ENCODE measurements around the gene NUP205. TPM values are rescaled to one million over a fixed set of nuclear protein-coding genes. Genes with fewer than 3 reads are reported as not detected.
A peak's percentile ranks its signal among the peaks of the same experiment; 100 is the strongest.
"Not testable (repeated sequence)": the region's sequence is repeated elsewhere in the genome, so short reads cannot be mapped to it uniquely, and the experiment has no call there.

Gene NUP205
- total RNA-seq, 2 experiments from 2014 or later, result 150 to 165 TPM

DNA sequence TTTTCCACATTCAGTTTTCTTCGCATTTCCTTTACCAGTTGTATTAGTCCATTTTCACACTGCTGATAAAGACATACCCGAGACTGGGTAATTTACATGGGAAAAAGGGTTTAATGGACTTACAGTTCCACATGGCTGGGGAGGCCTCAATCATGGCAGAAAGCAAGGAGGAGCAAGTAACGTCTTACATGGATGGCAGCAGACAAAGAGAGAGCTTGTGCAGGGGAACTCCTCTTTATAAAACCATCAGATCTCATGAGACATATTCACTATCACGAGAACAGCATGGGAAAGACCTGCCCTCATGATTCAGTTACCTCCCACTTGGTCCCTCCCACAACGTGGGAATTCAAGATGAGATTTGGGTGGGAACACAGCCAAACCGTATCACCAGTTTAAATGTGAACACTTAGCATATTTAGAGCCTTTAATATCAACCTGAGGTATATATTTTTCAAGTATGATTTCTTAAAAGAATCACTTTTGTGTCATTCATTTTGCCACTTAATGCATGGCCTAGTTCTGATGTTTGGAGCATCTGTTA, 111.2 kb downstream of the NUP205 start:
- POLR2A ChIA-PET, result not testable (repeated sequence)

DNA sequence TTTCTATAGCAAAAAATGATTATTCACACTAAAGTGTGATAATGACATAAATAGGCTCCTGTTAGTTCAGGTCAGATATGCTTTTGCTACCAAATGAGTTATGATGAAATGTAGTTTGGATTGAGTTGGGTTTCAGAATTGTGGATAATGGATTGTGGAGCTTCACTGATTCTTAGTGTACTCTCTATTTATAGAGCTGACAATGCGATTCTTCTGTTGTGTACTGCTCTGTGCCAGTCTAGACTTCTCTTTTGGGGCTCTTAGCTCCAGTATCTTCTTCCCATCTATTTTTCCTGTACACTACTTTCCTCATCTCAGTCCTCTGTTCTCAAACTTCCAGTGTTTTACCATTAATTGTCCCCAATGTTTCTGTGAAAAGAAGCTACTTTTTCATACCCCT, 112.1 kb downstream of the NUP205 start:
- H3K27ac Mint-ChIP-seq, result no peak overlapping the region
- no peak for DNase-seq
- H3K4me3 Mint-ChIP-seq, result no peak overlapping the region
- H3K4me1 Mint-ChIP-seq, result peaks cover 42% of the 10 kb centered on the region
- CTCF ChIA-PET, result interaction anchor here (0.7 kb wide), 1 partner anchor 331 kb away, joined by 3 read pairs; no protein-coding TSS in a partner anchor
- intact Hi-C loops (cut with DNase I, micrococcal nuclease), result loop anchor here in 1 of 2 experiments (2.0 to 5.0 kb wide), 2 partner anchors 41 to 128 kb away; no protein-coding TSS in a partner anchor
- POLR2A ChIA-PET, result no interaction called here
- peaks cover 30% of the 10 kb centered on the region for H3K36me3 Mint-ChIP-seq (ENCODE audit: low read depth)
- no peaks in the 10 kb centered on the region for H3K27me3 Mint-ChIP-seq
- ATAC-seq, result no peak
- no peaks in the 10 kb centered on the region for H3K9me3 Mint-ChIP-seq (ENCODE audit: low read depth)

More for the DNA sequence above, 111.2 kb downstream of the NUP205 start:
- Mint-ChIP-seq H3K36me3 (ENCODE audit: low read depth) (peaks cover 27% of the 10 kb centered on the region), H3K4me1 (peaks cover 49% of the 10 kb centered on the region)
- H3K4me3 Mint-ChIP-seq; H3K27ac Mint-ChIP-seq; DNase-seq; H3K27me3 Mint-ChIP-seq; ATAC-seq; intact Hi-C loops (cut with DNase I, micrococcal nuclease); H3K9me3 Mint-ChIP-seq (ENCODE audit: low read depth); CTCF ChIA-PET: not testable (repeated sequence)

DNA sequence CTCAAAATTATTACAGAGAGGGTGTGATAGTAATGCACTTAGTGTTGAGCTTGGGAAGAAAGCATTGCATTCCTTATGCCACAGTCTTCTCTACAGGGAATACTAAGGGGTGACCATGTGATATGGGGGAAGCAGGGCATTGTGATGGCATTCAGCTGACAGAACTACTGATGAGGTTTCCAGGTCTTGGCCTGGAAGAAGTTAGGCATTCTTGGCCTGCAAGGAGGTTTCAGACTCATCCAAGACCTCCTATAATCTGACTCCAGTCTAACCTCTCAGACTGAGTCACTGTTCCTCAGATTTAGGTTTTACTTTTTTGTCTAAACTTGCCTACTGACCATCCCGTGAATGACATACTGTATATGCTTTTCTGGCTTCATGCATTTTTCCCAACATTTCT, 112.5 kb downstream of the NUP205 start:
- no peak overlapping the region for H3K4me3 Mint-ChIP-seq
- no peaks in the 10 kb centered on the region for H3K27me3 Mint-ChIP-seq
- no peak for DNase-seq
- no peaks in the 10 kb centered on the region for H3K9me3 Mint-ChIP-seq (ENCODE audit: low read depth)
- H3K36me3 Mint-ChIP-seq (ENCODE audit: low read depth), result peaks cover 32% of the 10 kb centered on the region
- CTCF ChIA-PET, result interaction anchor here (0.7 to 1.5 kb wide), 3 partner anchors 8 to 330 kb away, joined by 3 to 7 read pairs (median 6); partner anchors contain the start of gene STMP1
- no peak for ATAC-seq
- H3K27ac Mint-ChIP-seq, result no peak overlapping the region
- peaks cover 38% of the 10 kb centered on the region for H3K4me1 Mint-ChIP-seq
- intact Hi-C loops (cut with DNase I, micrococcal nuclease), result loop anchor here in 1 of 2 experiments (2.0 to 5.0 kb wide), 2 partner anchors 41 to 127 kb away; no protein-coding TSS in a partner anchor
- POLR2A ChIA-PET, result no interaction called here

DNA sequence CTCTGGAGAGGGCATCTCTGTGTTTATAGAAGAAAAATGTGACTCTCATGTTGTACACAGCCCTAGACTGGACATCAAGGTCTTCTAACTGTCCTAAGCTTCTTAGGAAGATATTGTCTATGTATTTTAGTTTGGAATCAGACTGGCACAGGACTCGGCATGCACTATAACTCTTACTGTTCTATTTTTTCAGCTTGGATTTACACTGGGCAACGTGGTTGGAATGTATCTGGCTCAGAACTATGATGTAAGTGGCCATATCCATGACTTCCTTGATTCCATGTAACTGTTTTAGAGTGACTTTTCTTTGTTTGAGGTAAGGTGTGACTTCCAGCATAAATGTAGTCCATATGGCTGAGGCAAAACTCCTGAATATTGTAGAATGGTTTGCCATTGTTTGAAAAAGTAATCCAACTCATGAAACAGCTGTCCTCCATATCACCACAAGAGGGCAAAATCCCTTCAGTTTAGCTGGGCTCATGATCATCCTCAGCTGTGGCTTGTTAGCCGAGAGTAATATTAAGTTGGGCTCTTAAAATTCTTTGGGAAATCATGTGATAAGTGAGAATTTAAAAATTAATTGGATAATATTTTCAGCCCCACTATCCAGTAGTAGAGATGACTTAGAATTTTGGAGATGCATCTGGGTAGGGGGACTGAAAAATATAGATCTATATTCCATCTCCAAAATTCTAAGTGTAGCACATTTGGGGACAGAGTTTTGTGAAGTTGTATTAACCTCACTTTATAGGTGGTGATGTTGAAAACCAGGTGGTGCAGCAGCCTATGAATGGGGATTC, 115.0 kb downstream of the NUP205 start:
- POLR2A ChIA-PET, result interaction anchor here (0.6 kb wide), 1 partner anchor 39 kb away, joined by 3 read pairs; no protein-coding TSS in a partner anchor
- intact Hi-C loops (cut with DNase I, micrococcal nuclease), result loop anchor here in 1 of 2 experiments (2.0 to 5.0 kb wide), 2 partner anchors 125 to 336 kb away; no protein-coding TSS in a partner anchor
- Mint-ChIP-seq H3K4me3 (no peak overlapping the region), H3K27me3 (no peaks in the 10 kb centered on the region), H3K9me3 (ENCODE audit: low read depth) (no peaks in the 10 kb centered on the region), H3K27ac (no peak overlapping the region), H3K4me1 (peaks cover 20% of the 10 kb centered on the region), H3K36me3 (ENCODE audit: low read depth) (peaks cover 32% of the 10 kb centered on the region)
- no peak for DNase-seq
- peak; percentile 47 for ATAC-seq
- CTCF ChIA-PET, result interaction anchor here (0.6 to 2.3 kb wide), 14 partner anchors 8 to 390 kb away, joined by 3 to 18 read pairs (median 4); partner anchors contain the start of gene STMP1

DNA sequence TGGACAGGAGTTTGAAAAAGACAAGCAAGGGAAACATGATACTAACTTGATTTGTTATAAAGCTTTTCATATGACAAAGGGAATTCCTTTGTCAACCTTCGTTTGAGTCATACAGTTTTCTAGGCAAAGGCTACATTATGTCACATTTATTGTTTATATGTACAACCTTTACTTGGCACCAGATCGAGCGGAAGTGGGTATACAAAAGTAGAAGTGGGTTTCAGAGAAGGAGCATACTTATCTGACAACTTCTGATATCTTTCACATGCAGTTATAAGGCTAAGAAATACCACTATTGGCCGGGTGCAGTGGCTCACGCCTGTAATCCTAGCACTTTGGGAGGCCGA, 115.6 kb downstream of the NUP205 start:
- intact Hi-C loops (cut with DNase I, micrococcal nuclease), result loop anchor here in 1 of 2 experiments (2.0 to 5.0 kb wide), 2 partner anchors 124 to 335 kb away; no protein-coding TSS in a partner anchor

DNA sequence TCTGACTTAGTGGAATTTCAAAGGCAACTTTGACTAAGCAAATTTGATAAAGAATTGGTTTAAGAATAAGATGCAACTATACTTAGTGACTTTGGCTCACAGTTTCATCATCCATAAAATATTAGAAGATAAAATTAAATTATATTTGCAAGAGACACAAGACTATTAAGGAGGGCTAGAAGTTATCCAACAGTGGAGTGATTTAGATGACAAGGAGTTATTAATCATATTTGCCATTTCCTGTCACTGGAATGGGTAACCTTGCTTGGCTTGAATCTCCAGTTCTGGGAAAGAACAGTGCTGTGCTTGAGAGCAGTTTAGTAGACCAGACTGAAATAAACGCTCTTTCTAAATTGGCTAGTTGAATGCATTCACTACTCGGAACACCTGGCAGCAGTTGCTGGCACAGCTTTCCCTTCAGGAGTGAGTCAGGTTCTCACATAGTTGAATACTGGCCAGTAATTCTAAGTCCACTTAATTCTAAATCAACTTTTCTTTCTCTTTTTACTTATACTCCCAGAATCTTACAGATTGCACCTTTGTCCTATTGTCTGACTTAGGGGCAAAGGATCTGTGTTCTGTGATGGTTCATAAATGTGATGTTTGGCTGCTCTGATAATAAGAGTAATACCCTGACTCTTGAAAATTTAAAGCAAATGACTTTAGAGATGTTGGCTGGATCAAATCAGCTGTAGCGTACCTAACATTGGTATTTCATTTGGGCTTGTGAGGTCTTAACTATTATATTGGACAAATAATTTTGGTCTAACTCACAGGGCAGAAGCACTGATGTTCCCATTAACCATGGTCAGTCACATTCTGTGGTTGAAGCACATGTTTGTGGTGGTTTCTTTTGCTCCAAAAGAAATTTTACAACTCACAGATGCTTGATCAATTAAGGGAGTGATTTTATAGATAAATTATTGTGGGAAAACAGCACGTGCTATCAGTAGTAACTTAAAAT, 121.2 kb downstream of the NUP205 start:
- POLR2A ChIA-PET, result no interaction called here

More for the DNA sequence above, 115.6 kb downstream of the NUP205 start:
- CTCF ChIA-PET, result interaction anchor here (0.6 to 2.3 kb wide), 15 partner anchors 8 to 391 kb away, joined by 3 to 18 read pairs (median 4); partner anchors contain the start of gene STMP1
- H3K27ac Mint-ChIP-seq, result no peak overlapping the region
- DNase-seq (no peak), ATAC-seq (no peak)
- no peak overlapping the region for H3K4me3 Mint-ChIP-seq
- peaks cover 34% of the 10 kb centered on the region for H3K36me3 Mint-ChIP-seq (ENCODE audit: low read depth)
- H3K9me3 Mint-ChIP-seq (ENCODE audit: low read depth), result no peaks in the 10 kb centered on the region
- POLR2A ChIA-PET, result interaction anchor here (0.6 kb wide), 1 partner anchor 39 kb away, joined by 3 read pairs; no protein-coding TSS in a partner anchor
- peaks cover 15% of the 10 kb centered on the region for H3K4me1 Mint-ChIP-seq
- H3K27me3 Mint-ChIP-seq, result no peaks in the 10 kb centered on the region

DNA sequence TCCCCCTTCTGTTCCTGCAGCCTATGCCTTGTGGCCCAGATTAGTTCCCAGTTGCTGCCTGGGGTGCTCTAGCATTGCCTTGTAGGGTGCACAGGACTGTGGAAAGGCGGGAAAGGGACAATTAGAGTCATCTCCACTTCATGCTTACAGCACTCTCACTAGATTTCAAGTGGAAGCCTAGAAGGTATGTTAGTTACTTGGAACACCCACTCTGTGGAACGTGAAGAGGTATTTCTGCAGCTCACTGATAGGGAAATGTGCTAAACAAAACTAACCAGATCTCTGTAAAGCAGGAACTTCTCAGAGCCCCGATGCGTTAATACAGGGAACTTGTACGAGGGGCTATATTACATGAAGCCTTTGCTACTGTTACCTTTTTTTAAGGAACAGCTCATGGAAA, 124.0 kb downstream of the NUP205 start:
- no peaks in the 10 kb centered on the region for H3K27me3 Mint-ChIP-seq
- peaks cover 7% of the 10 kb centered on the region for H3K36me3 Mint-ChIP-seq (ENCODE audit: low read depth)
- intact Hi-C loops (cut with DNase I, micrococcal nuclease), result no loop called here
- no peak for DNase-seq
- no peak overlapping the region for H3K4me3 Mint-ChIP-seq
- no peak for ATAC-seq
- ChIA-PET CTCF (interaction anchor here (1.0 to 2.1 kb wide), 4 partner anchors 9 to 407 kb away, joined by 3 to 5 read pairs (median 3); no protein-coding TSS in a partner anchor), POLR2A (interaction anchor here (0.6 kb wide), 2 partner anchors 19 to 120 kb away, joined by 3 read pairs; partner anchors contain the start of gene STMP1)
- no peaks in the 10 kb centered on the region for H3K9me3 Mint-ChIP-seq (ENCODE audit: low read depth)
- peaks cover 10% of the 10 kb centered on the region for H3K4me1 Mint-ChIP-seq
- H3K27ac Mint-ChIP-seq, result no peak overlapping the region

More for the DNA sequence above, 121.2 kb downstream of the NUP205 start:
- no peak for ATAC-seq
- H3K36me3 Mint-ChIP-seq (ENCODE audit: low read depth), result peaks cover 20% of the 10 kb centered on the region
- intact Hi-C loops (cut with DNase I, micrococcal nuclease), result no loop called here
- no peak for DNase-seq
- H3K4me3 Mint-ChIP-seq, result no peak overlapping the region
- H3K9me3 Mint-ChIP-seq (ENCODE audit: low read depth), result no peaks in the 10 kb centered on the region
- H3K4me1 Mint-ChIP-seq, result peaks cover 10% of the 10 kb centered on the region
- no peak overlapping the region for H3K27ac Mint-ChIP-seq
- H3K27me3 Mint-ChIP-seq, result no peaks in the 10 kb centered on the region
- CTCF ChIA-PET, result interaction anchor here (1.9 kb wide), 1 partner anchor 8 kb away, joined by 6 read pairs; no protein-coding TSS in a partner anchor

DNA sequence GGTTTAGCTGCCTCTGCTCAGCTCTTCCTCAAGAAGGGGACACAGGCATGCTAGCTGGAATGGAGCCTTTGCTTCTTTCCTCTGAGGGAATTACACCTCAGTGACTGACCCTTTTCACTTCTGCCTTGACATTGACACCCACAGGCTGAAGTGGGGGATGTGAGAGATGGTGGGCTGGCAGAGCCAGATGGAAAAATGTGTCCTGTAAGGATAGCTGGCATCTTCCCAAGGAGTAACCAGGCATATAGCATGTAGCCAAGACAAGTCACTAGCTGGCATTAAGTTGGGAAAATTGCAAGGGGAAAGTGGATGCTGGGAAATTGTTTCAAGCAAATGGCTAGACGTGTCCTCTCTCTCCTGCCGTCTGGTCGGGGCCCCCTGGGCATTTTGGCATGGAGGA, 124.5 kb downstream of the NUP205 start:
- H3K36me3 Mint-ChIP-seq (ENCODE audit: low read depth), result peaks cover 7% of the 10 kb centered on the region
- H3K4me3 Mint-ChIP-seq, result no peak overlapping the region
- no peaks in the 10 kb centered on the region for H3K9me3 Mint-ChIP-seq (ENCODE audit: low read depth)
- intact Hi-C loops (cut with DNase I, micrococcal nuclease), result no loop called here
- CTCF ChIA-PET, result interaction anchor here (1.0 to 2.1 kb wide), 3 partner anchors 9 to 408 kb away, joined by 3 to 5 read pairs (median 3); no protein-coding TSS in a partner anchor
- no peak for ATAC-seq
- no peaks in the 10 kb centered on the region for H3K27me3 Mint-ChIP-seq
- DNase-seq, result no peak
- H3K27ac Mint-ChIP-seq, result no peak overlapping the region
- H3K4me1 Mint-ChIP-seq, result peaks cover 10% of the 10 kb centered on the region
- POLR2A ChIA-PET, result no interaction called here

DNA sequence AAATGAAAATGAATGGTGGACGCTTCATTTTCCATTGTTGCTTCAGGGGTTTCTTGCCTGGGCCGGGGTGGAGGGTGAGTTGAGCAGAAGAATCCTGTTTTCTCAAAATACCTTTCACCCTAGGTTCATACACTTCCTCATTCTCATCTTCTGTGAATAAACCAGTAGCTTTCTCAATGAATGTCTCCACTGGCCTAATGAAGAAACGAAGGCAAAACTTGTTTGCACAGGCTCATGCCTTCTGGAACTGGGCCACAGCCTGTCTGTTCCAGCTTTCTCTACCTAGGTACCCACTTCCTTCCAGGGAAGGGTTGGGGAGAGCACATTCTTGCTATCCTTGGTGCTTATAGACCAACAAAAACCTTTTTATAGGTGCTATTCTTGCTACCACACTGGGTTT, 125.9 kb downstream of the NUP205 start:
- CTCF ChIA-PET, result interaction anchor here (0.8 to 1.3 kb wide), 3 partner anchors 9 to 409 kb away, joined by 3 to 4 read pairs (median 3); no protein-coding TSS in a partner anchor

DNA sequence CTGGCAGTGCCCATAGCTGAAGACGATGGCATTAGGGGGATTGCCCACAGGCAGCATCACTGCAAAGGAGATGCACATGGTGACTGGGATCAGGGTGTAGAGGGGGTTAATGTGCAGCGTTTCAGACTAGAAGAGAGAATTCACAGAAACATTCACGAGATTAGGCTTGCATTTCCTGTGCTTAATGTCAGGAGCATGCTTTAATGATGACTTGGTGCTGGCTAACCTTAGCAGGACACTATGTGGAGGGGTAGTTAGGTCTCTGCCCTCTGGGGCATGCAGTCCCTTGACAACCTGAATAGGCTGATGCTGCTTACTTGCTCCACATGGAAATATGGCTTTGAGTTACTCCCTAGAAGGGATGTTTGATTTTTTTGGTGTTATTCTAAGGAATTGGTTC, 126.4 kb downstream of the NUP205 start:
- no peaks in the 10 kb centered on the region for H3K9me3 Mint-ChIP-seq (ENCODE audit: low read depth)

More for the DNA sequence above, 125.9 kb downstream of the NUP205 start:
- H3K4me1 Mint-ChIP-seq, result peaks cover 10% of the 10 kb centered on the region
- ATAC-seq, result no peak
- intact Hi-C loops (cut with DNase I, micrococcal nuclease), result no loop called here
- POLR2A ChIA-PET, result no interaction called here
- no peak overlapping the region for H3K4me3 Mint-ChIP-seq
- no peaks in the 10 kb centered on the region for H3K9me3 Mint-ChIP-seq (ENCODE audit: low read depth)
- no peak overlapping the region for H3K27ac Mint-ChIP-seq
- peaks cover 3% of the 10 kb centered on the region for H3K36me3 Mint-ChIP-seq (ENCODE audit: low read depth)
- H3K27me3 Mint-ChIP-seq, result no peaks in the 10 kb centered on the region
- DNase-seq, result no peak

More for the DNA sequence above, 126.4 kb downstream of the NUP205 start:
- Mint-ChIP-seq H3K36me3 (ENCODE audit: low read depth) (peaks cover 2% of the 10 kb centered on the region), H3K27me3 (no peaks in the 10 kb centered on the region), H3K27ac (no peak overlapping the region), H3K4me3 (no peak overlapping the region), H3K4me1 (peaks cover 10% of the 10 kb centered on the region)
- ChIA-PET CTCF (interaction anchor here (0.8 to 1.3 kb wide), 4 partner anchors 9 to 410 kb away, joined by 3 to 4 read pairs (median 3); no protein-coding TSS in a partner anchor), POLR2A (no interaction called here)
- no peak for ATAC-seq
- no peak for DNase-seq
- intact Hi-C loops (cut with DNase I, micrococcal nuclease), result no loop called here

All from activated CD4-positive, alpha-beta T cell treated with anti-CD3 and anti-CD28 coated beads for 36 hours (primary cell).